HG02870 (cell line): ENCODE results near the gene RHOJ.

ENCODE experiments used
- ATAC-seq: cut with Tn5 transposase; IDR thresholded peaks from one replicate; pipeline ENCODE4 v1.9.1; 2021; ENCODE audit warnings: mild to moderate bottlenecking, moderate library complexity; ENCODE audit not compliant: unreplicated experiment

RHOJ gene

GRCh38 chr14:63205044-63205575, 867 bp downstream of the RHOJ start:
- no peak for ATAC-seq

GRCh38 chr14:63205866-63206265, 1.6 kb downstream of the RHOJ start:
- no peak for ATAC-seq

DNA sequence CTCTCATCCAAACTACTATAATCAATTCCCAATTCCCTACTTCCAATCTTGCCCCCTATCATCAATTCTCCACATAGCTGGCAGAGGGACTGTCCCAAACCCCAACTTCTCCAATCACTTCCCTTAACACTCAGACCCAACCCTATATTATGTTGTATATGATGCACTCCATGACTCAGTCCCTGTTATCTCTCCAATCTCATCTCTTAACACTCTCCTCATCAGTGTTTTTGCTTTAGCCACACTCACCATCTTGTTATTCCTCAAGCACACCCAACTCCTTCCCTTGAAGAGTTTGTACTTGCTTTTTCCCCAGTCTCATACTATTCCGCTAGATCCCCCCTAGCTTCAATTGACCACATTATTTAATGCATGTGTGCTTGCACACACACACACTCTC, 4.9 kb downstream of the RHOJ start:
- no peak for ATAC-seq

DNA sequence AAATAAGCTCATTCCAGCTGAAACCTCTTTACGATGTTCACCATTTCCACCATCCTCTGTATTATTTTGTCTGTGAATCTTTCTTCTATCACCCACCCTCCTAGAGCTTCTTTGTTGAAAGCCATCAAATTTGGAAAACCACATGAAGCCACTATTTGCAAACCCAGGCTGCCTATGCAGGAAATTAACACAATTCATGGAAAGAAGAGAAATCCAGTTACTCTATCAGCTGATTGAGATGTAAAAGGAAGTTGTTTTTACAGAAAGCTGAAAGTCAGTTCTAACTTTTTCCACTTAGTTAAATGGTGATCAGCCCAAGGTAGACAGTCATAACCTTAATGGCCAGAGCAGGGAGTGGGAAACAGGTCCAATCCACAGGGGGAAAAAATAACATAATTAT, 6.6 kb downstream of the RHOJ start:
- ATAC-seq, result no peak

GRCh38 chr14:63212209-63212608, 8.0 kb downstream of the RHOJ start:
- ATAC-seq, result no peak

DNA sequence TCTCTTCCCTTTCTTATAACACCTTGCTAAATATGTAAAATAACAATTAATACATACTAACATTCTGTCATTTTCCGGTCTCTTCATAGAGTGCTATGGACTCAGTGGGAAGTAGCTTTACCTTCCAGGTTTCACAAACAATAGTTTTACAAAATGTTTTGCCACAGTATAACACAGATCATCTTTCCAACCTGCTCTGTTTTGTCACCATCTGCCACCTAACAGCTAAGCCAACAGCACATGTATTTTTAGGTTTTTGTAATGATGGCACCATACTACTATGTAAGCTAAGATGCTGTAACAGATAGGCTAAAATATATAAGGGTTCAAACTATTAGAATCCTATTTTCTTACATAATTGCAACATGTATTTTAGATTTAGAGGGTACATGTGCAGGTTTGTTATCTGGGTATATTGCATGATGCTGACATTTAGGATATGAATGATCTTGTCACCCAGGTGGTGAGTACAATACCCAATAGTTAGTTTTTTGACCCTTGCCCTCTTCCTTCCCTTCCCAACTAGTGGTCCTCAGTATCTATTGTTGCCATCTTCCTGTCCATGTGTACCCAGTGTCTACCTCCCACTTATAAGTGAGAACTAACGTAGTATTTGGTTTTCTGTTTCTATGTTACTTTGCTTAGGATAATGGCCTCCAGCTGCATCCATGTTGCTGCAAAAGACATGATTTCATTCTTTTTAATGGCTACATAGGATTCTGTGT, 8.7 kb downstream of the RHOJ start:
- no peak for ATAC-seq

- ATAC-seq, result no peak
Measured at GRCh38 chr14:63214417-63215196, 10.4 kb downstream of the RHOJ start.

GRCh38 chr14:63220526-63220925, 16.3 kb downstream of the RHOJ start:
- ATAC-seq, result no peak

DNA sequence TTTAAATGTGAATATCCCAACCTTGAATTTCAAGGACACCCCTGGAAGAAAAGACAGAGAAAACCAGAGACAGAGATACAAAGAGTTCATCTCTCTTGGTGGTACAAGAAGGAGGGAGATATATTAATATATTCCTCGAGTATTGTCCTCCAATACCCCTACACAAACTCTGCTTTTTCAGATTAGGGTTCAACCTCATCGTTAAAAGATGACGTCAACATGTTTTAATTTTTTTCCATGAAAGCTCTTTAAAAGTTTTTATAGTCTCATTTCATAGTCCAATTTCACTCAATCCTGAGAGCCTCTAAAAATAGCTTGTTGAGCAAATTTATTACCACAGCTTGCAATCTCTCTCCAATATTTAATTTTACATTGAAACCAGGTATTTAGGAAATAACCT, 19.4 kb downstream of the RHOJ start:
- ATAC-seq, result no peak

DNA sequence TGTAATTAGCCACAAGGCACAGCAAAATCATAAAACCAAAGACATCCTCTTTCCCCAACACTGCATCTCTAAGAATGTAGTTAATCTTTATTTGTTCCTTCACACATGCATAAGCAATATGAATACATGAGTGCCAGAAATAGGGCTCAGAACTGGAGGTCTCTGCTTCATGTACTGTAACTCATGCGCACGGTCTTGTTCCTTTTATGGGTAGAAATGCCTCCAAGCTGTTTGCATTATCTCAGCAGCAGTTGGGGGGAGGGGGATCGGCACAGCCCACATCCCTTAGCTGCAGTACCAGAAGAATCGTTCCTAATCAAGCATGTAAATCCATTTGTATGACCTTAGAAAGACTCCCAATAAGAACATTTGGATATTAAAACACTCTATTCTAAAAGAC, 20.0 kb downstream of the RHOJ start:
- no peak for ATAC-seq

- no peak for ATAC-seq
Measured at GRCh38 chr14:63228217-63228616, 24.0 kb downstream of the RHOJ start.

- no peak for ATAC-seq
Measured at GRCh38 chr14:63229330-63230059, 25.3 kb downstream of the RHOJ start.

DNA sequence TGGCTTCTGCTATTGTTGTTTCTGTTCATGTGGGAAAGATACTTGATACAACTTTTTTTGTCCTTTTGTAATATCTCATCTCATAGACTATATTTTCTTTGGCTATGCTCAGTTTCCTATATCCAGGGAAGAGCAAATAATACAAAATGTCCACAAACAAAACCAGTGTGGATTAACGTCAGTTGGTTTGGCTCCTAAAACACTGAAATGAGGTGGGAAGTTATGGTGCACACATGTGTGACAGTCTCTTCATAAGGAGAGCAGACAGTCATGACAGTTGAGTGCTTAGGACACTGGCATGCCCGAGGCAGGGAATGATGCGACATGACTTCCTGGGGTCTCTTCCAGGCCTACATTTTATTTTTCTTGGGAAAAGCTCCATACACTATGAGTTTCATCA, 27.5 kb downstream of the RHOJ start:
- ATAC-seq, result no peak

DNA sequence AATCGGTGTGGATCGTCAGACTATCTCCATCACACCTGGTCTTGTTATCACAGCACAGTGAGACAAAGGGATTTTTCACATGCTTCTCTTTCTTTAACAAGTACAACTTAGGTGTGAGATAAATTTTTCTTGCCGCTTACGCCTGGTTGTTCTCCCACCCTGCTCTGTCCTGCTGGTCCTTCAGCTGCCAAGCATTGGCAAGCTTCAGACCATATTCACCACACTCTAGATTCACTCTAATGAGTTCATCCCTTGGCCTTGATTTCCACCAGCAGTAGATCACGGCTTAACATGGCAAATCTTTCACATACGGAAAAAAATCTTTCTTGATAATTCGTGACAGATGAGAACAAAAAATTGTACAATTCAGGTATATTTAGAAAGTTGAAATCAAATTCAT, 33.5 kb downstream of the RHOJ start:
- no peak for ATAC-seq

DNA sequence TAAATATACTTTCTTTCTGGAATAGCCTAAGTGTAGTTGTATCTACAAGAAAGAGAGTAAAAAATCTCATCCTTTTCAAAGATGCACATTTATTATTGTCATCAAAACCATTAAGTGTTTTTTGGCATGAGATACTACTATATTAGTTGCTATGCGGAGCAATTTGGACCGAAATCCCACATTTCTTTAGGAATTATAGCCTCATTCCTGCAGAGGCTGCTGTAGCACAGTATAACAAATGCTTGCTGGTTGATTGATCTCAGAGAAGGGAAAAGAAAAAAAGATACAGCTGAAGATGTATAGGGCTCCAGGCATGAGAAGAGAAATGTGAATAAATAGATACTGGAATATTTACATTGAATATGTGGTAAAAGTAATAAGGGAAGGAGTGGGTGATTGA, 36.0 kb downstream of the RHOJ start:
- ATAC-seq, result no peak

- ATAC-seq, result no peak
Measured at GRCh38 chr14:63241096-63241495, 36.9 kb downstream of the RHOJ start.

DNA sequence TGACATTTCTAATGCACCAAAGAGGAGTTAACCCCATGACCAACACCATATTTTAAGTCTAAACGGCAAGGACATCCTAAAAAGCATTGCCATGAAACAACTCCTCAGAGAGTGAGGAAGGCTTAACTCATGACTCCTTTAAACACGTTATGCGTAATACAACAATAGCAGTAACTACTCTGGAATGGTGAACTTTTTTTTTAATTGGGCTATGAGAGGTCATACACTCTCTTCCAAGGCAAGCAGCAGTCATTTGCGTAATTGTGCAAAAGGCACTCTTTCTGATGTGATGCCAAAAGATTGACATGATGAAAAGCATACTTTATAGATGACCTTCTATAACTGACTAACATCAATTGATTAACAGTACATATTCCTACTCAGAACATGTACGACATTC, 39.4 kb downstream of the RHOJ start:
- no peak for ATAC-seq

- ATAC-seq, result no peak
Measured at GRCh38 chr14:63245893-63246292, 41.6 kb downstream of the RHOJ start.

DNA sequence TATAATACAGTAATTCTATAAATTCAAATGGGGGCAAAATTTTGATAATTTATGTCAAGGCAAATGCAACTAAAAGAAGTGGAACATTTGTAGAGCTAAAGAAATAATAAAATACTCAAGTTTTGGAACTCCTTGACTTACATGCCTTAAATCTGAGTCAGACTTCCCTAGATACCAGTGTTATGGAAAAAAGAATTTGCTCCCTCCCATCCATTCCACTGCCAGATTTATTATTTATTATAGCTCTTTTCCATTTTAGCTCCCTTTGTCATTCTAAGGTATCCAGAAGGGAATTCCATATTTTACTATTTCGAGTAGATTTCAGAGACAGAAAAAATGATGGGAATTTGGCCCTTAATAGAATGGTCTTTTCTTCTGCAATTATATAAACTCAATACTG, 44.0 kb downstream of the RHOJ start:
- ATAC-seq, result no peak

GRCh38 chr14:63249092-63249491, 44.8 kb downstream of the RHOJ start:
- ATAC-seq, result no peak

GRCh38 chr14:63257299-63257698, 53.1 kb downstream of the RHOJ start:
- ATAC-seq, result no peak

DNA sequence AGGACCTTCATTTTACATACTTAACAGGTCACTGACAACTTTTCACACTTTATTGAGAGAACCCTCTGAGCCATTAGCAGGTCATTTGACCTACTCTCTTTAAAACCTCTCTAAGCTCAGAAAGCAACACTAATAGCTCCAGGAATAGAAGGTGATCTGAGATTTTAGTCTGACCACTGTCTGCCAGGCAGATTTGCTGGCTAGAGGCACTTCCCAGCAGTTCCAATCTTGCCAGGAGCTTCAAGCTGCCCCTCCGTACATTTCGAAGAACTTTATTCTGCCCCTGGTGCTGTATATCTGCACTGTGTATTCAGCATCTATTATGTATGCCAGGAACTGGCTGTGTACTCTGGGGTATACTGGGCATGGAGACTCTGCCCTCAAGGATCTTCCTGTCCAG, 58.2 kb downstream of the RHOJ start:
- no peak for ATAC-seq
